ENCODE data around the gene IFNG-AS1.

IFNG-AS1 gene

GRCh38 chr12:68037616-68038255, 48.5 kb downstream of the IFNG-AS1 start:
- DNase-seq (ENCODE audit: low spot score): no peak

GRCh38 chr12:68038650-68039049, 49.4 kb downstream of the IFNG-AS1 start:
- no peak for DNase-seq (ENCODE audit: low spot score)

GRCh38 chr12:68040450-68041075, 51.3 kb downstream of the IFNG-AS1 start:
- DNase-seq (ENCODE audit: low spot score): peak; percentile 80

GRCh38 chr12:68042212-68042699, 53.0 kb downstream of the IFNG-AS1 start:
- no peak for DNase-seq (ENCODE audit: low spot score)

GRCh38 chr12:68043435-68043834, 54.2 kb downstream of the IFNG-AS1 start:
- no peak for DNase-seq (ENCODE audit: low spot score)

- DNase-seq (ENCODE audit: low spot score): peak; percentile 13
These were observed 59.5 kb downstream of the IFNG-AS1 start for GRCh38 chr12:68048648-68049297.

- no peak for DNase-seq (ENCODE audit: low spot score)
These were observed 67.1 kb downstream of the IFNG-AS1 start for GRCh38 chr12:68056300-68056699.

GRCh38 chr12:68063900-68064590, 74.8 kb downstream of the IFNG-AS1 start:
- no peak for DNase-seq (ENCODE audit: low spot score)

- no peak for DNase-seq (ENCODE audit: low spot score)
These were observed 75.9 kb downstream of the IFNG-AS1 start for GRCh38 chr12:68065163-68065562.

GRCh38 chr12:68065687-68066086, 76.4 kb downstream of the IFNG-AS1 start:
- no peak for DNase-seq (ENCODE audit: low spot score)

- DNase-seq (ENCODE audit: low spot score): no peak
These were observed 78.6 kb downstream of the IFNG-AS1 start for GRCh38 chr12:68067762-68068376.

- DNase-seq (ENCODE audit: low spot score): no peak
These were observed 80.0 kb downstream of the IFNG-AS1 start for GRCh38 chr12:68069275-68069674.
